ENCODE results near the gene PNPLA4. TPM values are rescaled to one million over a fixed set of nuclear protein-coding genes. Genes with fewer than 3 reads are reported as not detected.

The PNPLA4 gene
- polyA plus RNA-seq, 4 donors = 17.5 to 28.1 (median 27.1) TPM

- no peak for DNase-seq (ENCODE audit: low read depth in 4 of 4, low spot score in 3 of 4)
Measured at GRCh38 chrX:7876957-7877356, 50.3 kb downstream of the PNPLA4 start.

- DNase-seq (ENCODE audit: low read depth in 4 of 4, low spot score in 3 of 4) = no peak
Measured at GRCh38 chrX:7872042-7872441, 55.2 kb downstream of the PNPLA4 start.

GRCh38 chrX:7852166-7852565 is 75.0 kb downstream of the PNPLA4 start:
- no peak for DNase-seq (ENCODE audit: low read depth in 4 of 4, low spot score in 3 of 4)

Other genes with a start within 250 kb of the PNPLA4 start
- gene VCX, start 84.2 kb downstream of the PNPLA4 start, polyA plus RNA-seq (ENCODE audit: insufficient read length in 4 of 4) = under 1 TPM in 1 of 4 donors, not detected in 3; 0.50 TPM
- not detected for gene VCX2, start 243.9 kb upstream of the PNPLA4 start, polyA plus RNA-seq (ENCODE audit: insufficient read length in 4 of 4)

All from left renal pelvis (tissue), 4 donors.